Inflammatory macrophage treated with lipopolysaccharide for 4 hours (primary cell): ENCODE results near the gene EVC2.
"Not testable (repeated sequence)": the region's sequence is repeated elsewhere in the genome, so short reads cannot be mapped to it uniquely, and the experiment has no call there.

Source experiments
- DNase-seq: peaks from one replicate; pipeline ENCODE4 v3.0.0-alpha.2; 2020

Gene EVC2

GRCh38 chr4:5618051-5618960, 90.1 kb downstream of the EVC2 start:
- DNase-seq, result no peak

GRCh38 chr4:5616331-5616950, 91.9 kb downstream of the EVC2 start:
- no peak for DNase-seq

GRCh38 chr4:5615496-5616075, 92.8 kb downstream of the EVC2 start:
- no peak for DNase-seq

- no peak for DNase-seq
Measured at GRCh38 chr4:5611750-5612149, 96.6 kb downstream of the EVC2 start.

GRCh38 chr4:5609306-5610007, 98.9 kb downstream of the EVC2 start:
- DNase-seq, result no peak

- not testable (repeated sequence) for DNase-seq
Measured at GRCh38 chr4:5593828-5594227, 114.5 kb downstream of the EVC2 start.

- no peak for DNase-seq
Measured at GRCh38 chr4:5592272-5592671, 116.1 kb downstream of the EVC2 start.

- no peak for DNase-seq
Measured at GRCh38 chr4:5589495-5589894, 118.9 kb downstream of the EVC2 start.

GRCh38 chr4:5588046-5588445, 120.3 kb downstream of the EVC2 start:
- DNase-seq, result no peak

- DNase-seq, result no peak
Measured at GRCh38 chr4:5575941-5576340, 132.4 kb downstream of the EVC2 start.

- no peak for DNase-seq
Measured at GRCh38 chr4:5574386-5574785, 134.0 kb downstream of the EVC2 start.

- no peak for DNase-seq
Measured at GRCh38 chr4:5573965-5574364, 134.4 kb downstream of the EVC2 start.

GRCh38 chr4:5572751-5573150, 135.6 kb downstream of the EVC2 start:
- no peak for DNase-seq

- DNase-seq, result no peak
Measured at GRCh38 chr4:5572114-5572513, 136.2 kb downstream of the EVC2 start.

- no peak for DNase-seq
Measured at GRCh38 chr4:5571646-5572045, 136.7 kb downstream of the EVC2 start.

- DNase-seq, result no peak
Measured at GRCh38 chr4:5569451-5569850, 138.9 kb downstream of the EVC2 start.

- no peak for DNase-seq
Measured at GRCh38 chr4:5568931-5569330, 139.4 kb downstream of the EVC2 start.

GRCh38 chr4:5568336-5568735, 140.0 kb downstream of the EVC2 start:
- no peak for DNase-seq

- no peak for DNase-seq
Measured at GRCh38 chr4:5566991-5567390, 141.4 kb downstream of the EVC2 start.

- DNase-seq, result no peak
Measured at GRCh38 chr4:5566526-5566925, 141.8 kb downstream of the EVC2 start.

- DNase-seq, result no peak
Measured at GRCh38 chr4:5563856-5564255, 144.5 kb downstream of the EVC2 start.

GRCh38 chr4:5562476-5562875, 145.9 kb downstream of the EVC2 start:
- no peak for DNase-seq

GRCh38 chr4:5561286-5561685, 147.1 kb downstream of the EVC2 start:
- DNase-seq, result no peak
